ENCODE data around the gene TNFRSF12A. TPM values are rescaled to one million over a fixed set of nuclear protein-coding genes. Genes with fewer than 3 reads are reported as not detected.

TNFRSF12A gene
- total and polyA plus RNA-seq, 2 donors (not counting 1 experiment from before 2014, with no cell fraction given), result 80.7 to 196 TPM

DNA sequence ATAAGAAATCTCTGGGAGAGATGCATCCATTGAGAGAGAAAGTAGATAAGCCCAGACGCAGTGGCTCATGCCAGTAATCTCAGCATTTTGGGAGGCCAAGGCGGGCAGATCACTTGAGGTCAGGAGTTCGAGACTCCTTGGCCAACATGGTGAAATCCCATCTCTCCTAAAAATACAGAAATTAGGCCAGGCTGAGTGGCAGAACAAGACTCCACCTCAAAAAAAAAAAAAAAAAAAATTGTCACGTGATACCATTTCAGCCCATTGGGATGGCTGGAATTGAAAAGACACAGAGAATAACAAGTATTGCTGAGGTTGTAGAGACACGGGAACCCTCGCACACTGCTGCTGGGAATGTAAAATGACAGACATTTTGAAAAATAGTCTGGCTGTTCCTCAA lies 42.4 kb downstream of the TNFRSF12A start:
- no peak for DNase-seq (ENCODE audit: low read depth in 2 of 2)
- Histone ChIP-seq H3K9me3 (ENCODE audit: control insufficient read depth, insufficient read depth, low read depth, low read length) (no peaks in the 10 kb centered on the region), H2AFZ (ENCODE audit: low read length) (no peak overlapping the region), H3K4me1 (ENCODE audit: control insufficient read depth, extremely low read depth, insufficient read depth, low read length) (peaks cover 3% of the 10 kb centered on the region), H3K27ac (ENCODE audit: insufficient read depth, low read length) (no peak overlapping the region), H3K4me2 (ENCODE audit: extremely low read depth, insufficient read depth, low read length) (no peak overlapping the region), H3K79me2 (ENCODE audit: control insufficient read depth, insufficient read depth, low read length) (no peaks in the 10 kb centered on the region), H3K36me3 (ENCODE audit: control insufficient read depth, insufficient read depth, low read length) (no peaks in the 10 kb centered on the region), H3K9ac (ENCODE audit: insufficient read depth, low read length) (no peak overlapping the region), H4K20me1 (ENCODE audit: control insufficient read depth, extremely low read depth, insufficient read depth, low read length) (no peaks in the 10 kb centered on the region), H3K4me3 (replicated peaks in 1 of 4; ENCODE audit: control extremely low read depth in 1 of 4, insufficient read depth in 1 of 4, low read depth in 3 of 4, low read length in 4 of 4) (no peak overlapping the region), H3K27me3 (ENCODE audit: control insufficient read depth, insufficient read depth, low read length) (no peaks in the 10 kb centered on the region)
- TF ChIP-seq, protein P1, sequence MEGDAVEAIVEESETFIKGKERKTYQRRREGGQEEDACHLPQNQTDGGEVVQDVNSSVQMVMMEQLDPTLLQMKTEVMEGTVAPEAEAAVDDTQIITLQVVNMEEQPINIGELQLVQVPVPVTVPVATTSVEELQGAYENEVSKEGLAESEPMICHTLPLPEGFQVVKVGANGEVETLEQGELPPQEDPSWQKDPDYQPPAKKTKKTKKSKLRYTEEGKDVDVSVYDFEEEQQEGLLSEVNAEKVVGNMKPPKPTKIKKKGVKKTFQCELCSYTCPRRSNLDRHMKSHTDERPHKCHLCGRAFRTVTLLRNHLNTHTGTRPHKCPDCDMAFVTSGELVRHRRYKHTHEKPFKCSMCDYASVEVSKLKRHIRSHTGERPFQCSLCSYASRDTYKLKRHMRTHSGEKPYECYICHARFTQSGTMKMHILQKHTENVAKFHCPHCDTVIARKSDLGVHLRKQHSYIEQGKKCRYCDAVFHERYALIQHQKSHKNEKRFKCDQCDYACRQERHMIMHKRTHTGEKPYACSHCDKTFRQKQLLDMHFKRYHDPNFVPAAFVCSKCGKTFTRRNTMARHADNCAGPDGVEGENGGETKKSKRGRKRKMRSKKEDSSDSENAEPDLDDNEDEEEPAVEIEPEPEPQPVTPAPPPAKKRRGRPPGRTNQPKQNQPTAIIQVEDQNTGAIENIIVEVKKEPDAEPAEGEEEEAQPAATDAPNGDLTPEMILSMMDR (conservative IDR thresholded peaks at IDR 0.05 in 1 of 2, IDR thresholded peaks at IDR 0.05 in 1 of 2; ENCODE audit: low read depth in 1 of 2, low read length in 2 of 2), result no peak
- TF ChIP-seq EZH2 (IDR thresholded peaks at IDR 0.05; ENCODE audit: low read length, missing control alignments), result no peak

DNA sequence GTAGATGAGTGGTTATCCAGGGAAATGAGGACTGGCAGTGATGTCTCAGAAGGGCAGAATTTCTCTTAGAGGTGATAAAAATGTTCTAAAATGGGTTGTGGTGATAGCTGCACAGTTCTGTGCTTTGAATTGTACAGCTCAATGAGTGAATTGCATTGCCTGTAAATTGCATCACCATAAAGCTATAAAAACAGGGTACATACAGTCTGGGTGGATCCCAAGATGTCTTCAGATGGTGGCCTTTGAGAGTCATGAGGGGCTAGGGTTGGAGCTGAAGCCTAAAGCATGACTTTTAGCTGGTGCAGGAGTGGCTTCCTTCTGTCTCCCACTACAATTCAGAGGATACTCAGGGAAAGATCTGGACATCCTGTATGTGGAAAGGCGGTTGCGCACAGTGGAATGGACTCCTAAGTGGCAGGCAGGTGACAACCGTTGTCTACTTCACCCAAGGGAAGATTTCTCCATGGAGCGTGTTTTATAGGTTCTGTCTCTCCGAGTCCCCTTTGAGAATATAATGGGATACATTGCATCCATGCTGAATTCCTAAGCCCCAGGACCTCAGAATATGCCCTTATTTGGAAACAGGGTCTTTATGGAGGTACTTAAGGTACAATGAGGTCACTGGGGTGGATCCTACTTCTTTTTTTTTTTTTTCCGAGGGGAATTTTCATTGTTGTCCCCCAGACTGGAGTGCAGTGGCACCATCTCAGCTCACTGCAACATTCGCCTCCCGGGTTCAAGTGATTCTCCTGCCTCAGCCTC lies 43.6 kb downstream of the TNFRSF12A start:
- Histone ChIP-seq H3K4me3 (replicated peaks in 1 of 4; ENCODE audit: control extremely low read depth in 1 of 4, insufficient read depth in 1 of 4, low read depth in 3 of 4, low read length in 4 of 4) (no peak overlapping the region), H3K4me2 (ENCODE audit: extremely low read depth, insufficient read depth, low read length) (no peak overlapping the region), H3K9me3 (ENCODE audit: control insufficient read depth, insufficient read depth, low read depth, low read length) (no peaks in the 10 kb centered on the region), H3K27me3 (ENCODE audit: control insufficient read depth, insufficient read depth, low read length) (no peaks in the 10 kb centered on the region), H2AFZ (ENCODE audit: low read length) (no peak overlapping the region), H3K79me2 (ENCODE audit: control insufficient read depth, insufficient read depth, low read length) (no peaks in the 10 kb centered on the region), H3K36me3 (ENCODE audit: control insufficient read depth, insufficient read depth, low read length) (no peaks in the 10 kb centered on the region), H3K27ac (ENCODE audit: insufficient read depth, low read length) (no peak overlapping the region), H3K9ac (ENCODE audit: insufficient read depth, low read length) (no peak overlapping the region), H3K4me1 (ENCODE audit: control insufficient read depth, extremely low read depth, insufficient read depth, low read length) (peaks cover 3% of the 10 kb centered on the region), H4K20me1 (ENCODE audit: control insufficient read depth, extremely low read depth, insufficient read depth, low read length) (no peaks in the 10 kb centered on the region)
- no peak for TF ChIP-seq EZH2 (IDR thresholded peaks at IDR 0.05; ENCODE audit: low read length, missing control alignments)
- TF ChIP-seq, protein P1 (conservative IDR thresholded peaks at IDR 0.05 in 1 of 2, IDR thresholded peaks at IDR 0.05 in 1 of 2; ENCODE audit: low read depth in 1 of 2, low read length in 2 of 2), result no peak
- no peak for DNase-seq (ENCODE audit: low read depth in 2 of 2)

DNA sequence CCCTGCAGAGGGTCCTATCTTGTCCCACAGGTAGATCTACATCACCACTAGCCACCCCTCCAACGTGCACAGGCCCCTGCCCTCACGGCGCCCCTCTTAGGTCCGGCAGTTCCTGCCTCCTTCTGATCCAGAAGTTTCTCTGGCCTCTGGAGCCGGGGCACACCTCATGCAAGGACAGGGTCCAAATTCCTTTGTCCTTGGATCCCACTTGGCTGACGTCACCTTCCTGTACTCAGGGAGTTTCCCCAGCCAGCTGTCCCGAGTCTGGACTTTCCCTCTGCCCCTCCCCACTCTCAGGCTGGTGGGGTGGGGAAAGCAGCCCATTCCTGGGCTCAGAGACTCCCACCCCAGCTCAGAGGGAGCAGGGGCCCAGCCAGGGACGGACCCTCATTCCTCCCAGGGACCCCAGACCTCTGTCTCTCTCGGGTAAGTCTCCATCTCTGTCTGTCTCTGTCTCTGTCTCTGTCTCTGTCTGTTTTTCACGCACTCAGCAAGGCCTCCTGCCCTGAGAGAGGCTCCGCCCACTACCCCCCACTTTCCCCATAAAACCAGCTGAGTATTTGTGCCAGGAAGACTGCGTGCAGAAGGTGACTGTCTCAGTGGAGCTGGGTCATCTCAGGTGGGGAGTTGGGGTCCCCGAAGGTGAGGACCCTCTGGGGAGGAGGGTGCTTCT lies 45.0 kb downstream of the TNFRSF12A start, which contains the start of gene IL32:
Gene IL32, plus strand, starts transcription at position 572 of the 673 bp plus-strand sequence. CDS start 172 bp downstream, outside the sequence.
- peak within 1 kb of the TSS in 1 of 4 experiments; percentile 53 for H3K4me3 ChIP-seq (replicated peaks in 1 of 4; ENCODE audit: control extremely low read depth in 1 of 4, insufficient read depth in 1 of 4, low read depth in 3 of 4, low read length in 4 of 4)

More for the DNA sequence above, 45.0 kb downstream of the TNFRSF12A start, which contains the start of gene IL32:
- Histone ChIP-seq H2AFZ (ENCODE audit: low read length) (no peak within 1 kb of the TSS), H3K9ac (ENCODE audit: insufficient read depth, low read length) (no peak within 1 kb of the TSS), H3K4me2 (ENCODE audit: extremely low read depth, insufficient read depth, low read length) (no peak within 1 kb of the TSS), H4K20me1 (ENCODE audit: control insufficient read depth, extremely low read depth, insufficient read depth, low read length) (no peaks in the 10 kb centered on the region), H3K27ac (ENCODE audit: insufficient read depth, low read length) (no peak within 1 kb of the TSS), H3K36me3 (ENCODE audit: control insufficient read depth, insufficient read depth, low read length) (no peaks in the 10 kb centered on the region), H3K4me1 (ENCODE audit: control insufficient read depth, extremely low read depth, insufficient read depth, low read length) (peaks cover 3% of the 10 kb centered on the region), H3K79me2 (ENCODE audit: control insufficient read depth, insufficient read depth, low read length) (no peaks in the 10 kb centered on the region), H3K9me3 (ENCODE audit: control insufficient read depth, insufficient read depth, low read depth, low read length) (no peaks in the 10 kb centered on the region), H3K27me3 (ENCODE audit: control insufficient read depth, insufficient read depth, low read length) (no peaks in the 10 kb centered on the region)
- DNase-seq (ENCODE audit: low read depth in 2 of 2), result peak; percentile 47 to 57
- TF ChIP-seq, protein P1 (conservative IDR thresholded peaks at IDR 0.05 in 1 of 2, IDR thresholded peaks at IDR 0.05 in 1 of 2; ENCODE audit: low read depth in 1 of 2, low read length in 2 of 2), result no peak
- TF ChIP-seq EZH2 (IDR thresholded peaks at IDR 0.05; ENCODE audit: low read length, missing control alignments), result no peak
